GM12878 (cell line): ENCODE data around the gene OR5T2.

ENCODE experiments used
- CBFB ChIP-seq: IDR thresholded peaks from 2 replicates; pipeline ENCODE4 v1.6.1; 2016; ENCODE audit warnings: antibody characterized with exemption, low read depth
- CHD2 ChIP-seq: IDR thresholded peaks from 2 replicates; pipeline ENCODE4 v1.6.1; 2011; ENCODE audit warnings: low read depth, low read length, improper control_type of control experiment, borderline replicate concordance
- JUNB ChIP-seq: IDR thresholded peaks from 2 replicates; pipeline ENCODE4 v1.6.1; 2016; ENCODE audit warnings: antibody characterized with exemption, mild to moderate bottlenecking
- KLF5 ChIP-seq: fragments of 450-650 bp; IDR thresholded peaks from 2 replicates; pipeline ENCODE4 v1.6.1; 2014; ENCODE audit warnings: mild to moderate bottlenecking; ENCODE audit not compliant: partially characterized antibody
- POLR2A ChIP-seq: IDR thresholded peaks from 2 replicates; pipeline ENCODE4 v1.6.1; 2011; ENCODE audit warnings: low read depth, mild to moderate bottlenecking, low read length
- POLR2AphosphoS5 ChIP-seq: IDR thresholded peaks from 2 replicates; pipeline ENCODE4 v1.6.1; 2011; ENCODE audit warnings: mild to moderate bottlenecking, low read length, inconsistent platforms
- YY1 ChIP-seq: IDR thresholded peaks from 2 replicates; pipeline ENCODE4 v1.6.1; 2011; ENCODE audit warnings: low read depth, mild to moderate bottlenecking, low read length
- TF ChIP-seq, protein P1 (sequence below), 3 experiments: IDR thresholded peaks in 2 of 3; conservative IDR thresholded peaks in 1 of 3; 2 replicates each; pipeline ENCODE4 v1.5.1; 2011; ENCODE audit warnings: low read depth in 3 of 3, low read length in 3 of 3, mild to moderate bottlenecking in 3 of 3, control low read depth in 2 of 3, moderate library complexity in 2 of 3, inconsistent platforms in 1 of 3, mixed read lengths in 1 of 3; ENCODE audit not compliant: control insufficient read depth in 2 of 3, insufficient read depth in 1 of 3; ENCODE audit errors: extremely low read depth in 1 of 3
- TF ChIP-seq, protein P2 (sequence below): IDR thresholded peaks from 2 replicates; pipeline ENCODE4 v1.6.1; 2012; ENCODE audit warnings: mild to moderate bottlenecking, low read depth, low read length
- TF ChIP-seq, protein P3 (sequence below): IDR thresholded peaks from 2 replicates; pipeline ENCODE4 v1.6.1; 2011; ENCODE audit warnings: low read depth, mild to moderate bottlenecking, low read length, moderate library complexity, borderline replicate concordance; ENCODE audit errors: extremely low read depth
- TF ChIP-seq, protein P4 (sequence below): IDR thresholded peaks from 2 replicates; pipeline ENCODE4 v1.6.1; 2011; ENCODE audit warnings: borderline replicate concordance, low read depth, mild to moderate bottlenecking, moderate library complexity, mixed read lengths, low read length; ENCODE audit not compliant: insufficient read depth; ENCODE audit errors: extremely low read length

DNA sequence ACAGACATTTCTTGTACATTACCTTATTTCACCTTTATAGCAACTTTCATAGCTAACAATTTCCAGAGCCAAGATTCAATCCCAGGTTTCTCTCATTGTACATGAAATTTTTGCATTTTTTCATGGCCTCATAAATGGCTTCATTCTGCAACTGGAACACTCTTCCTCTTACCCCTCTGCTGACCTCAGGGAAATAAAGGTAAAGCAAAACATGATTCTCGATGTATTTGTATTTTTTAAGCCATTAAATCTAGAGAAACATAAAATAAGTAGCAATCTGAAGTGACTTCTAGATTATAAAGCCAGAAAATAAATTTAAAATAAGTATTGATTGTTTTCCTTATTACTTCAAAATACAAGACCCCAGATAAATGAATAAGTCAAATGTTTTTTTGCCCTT, at the start of gene OR5T2:
- TF ChIP-seq KLF5, result no peak
- no peak for TF ChIP-seq YY1
- TF ChIP-seq CHD2, result no peak
- TF ChIP-seq POLR2A, result no peak
- TF ChIP-seq, protein P1, sequence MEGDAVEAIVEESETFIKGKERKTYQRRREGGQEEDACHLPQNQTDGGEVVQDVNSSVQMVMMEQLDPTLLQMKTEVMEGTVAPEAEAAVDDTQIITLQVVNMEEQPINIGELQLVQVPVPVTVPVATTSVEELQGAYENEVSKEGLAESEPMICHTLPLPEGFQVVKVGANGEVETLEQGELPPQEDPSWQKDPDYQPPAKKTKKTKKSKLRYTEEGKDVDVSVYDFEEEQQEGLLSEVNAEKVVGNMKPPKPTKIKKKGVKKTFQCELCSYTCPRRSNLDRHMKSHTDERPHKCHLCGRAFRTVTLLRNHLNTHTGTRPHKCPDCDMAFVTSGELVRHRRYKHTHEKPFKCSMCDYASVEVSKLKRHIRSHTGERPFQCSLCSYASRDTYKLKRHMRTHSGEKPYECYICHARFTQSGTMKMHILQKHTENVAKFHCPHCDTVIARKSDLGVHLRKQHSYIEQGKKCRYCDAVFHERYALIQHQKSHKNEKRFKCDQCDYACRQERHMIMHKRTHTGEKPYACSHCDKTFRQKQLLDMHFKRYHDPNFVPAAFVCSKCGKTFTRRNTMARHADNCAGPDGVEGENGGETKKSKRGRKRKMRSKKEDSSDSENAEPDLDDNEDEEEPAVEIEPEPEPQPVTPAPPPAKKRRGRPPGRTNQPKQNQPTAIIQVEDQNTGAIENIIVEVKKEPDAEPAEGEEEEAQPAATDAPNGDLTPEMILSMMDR (IDR thresholded peaks at IDR 0.05 in 2 of 3, conservative IDR thresholded peaks at IDR 0.05 in 1 of 3; ENCODE audit: control insufficient read depth in 2 of 3, extremely low read depth in 1 of 3, insufficient read depth in 1 of 3, low read depth in 3 of 3, low read length in 3 of 3), result no peak
- TF ChIP-seq, protein P2, sequence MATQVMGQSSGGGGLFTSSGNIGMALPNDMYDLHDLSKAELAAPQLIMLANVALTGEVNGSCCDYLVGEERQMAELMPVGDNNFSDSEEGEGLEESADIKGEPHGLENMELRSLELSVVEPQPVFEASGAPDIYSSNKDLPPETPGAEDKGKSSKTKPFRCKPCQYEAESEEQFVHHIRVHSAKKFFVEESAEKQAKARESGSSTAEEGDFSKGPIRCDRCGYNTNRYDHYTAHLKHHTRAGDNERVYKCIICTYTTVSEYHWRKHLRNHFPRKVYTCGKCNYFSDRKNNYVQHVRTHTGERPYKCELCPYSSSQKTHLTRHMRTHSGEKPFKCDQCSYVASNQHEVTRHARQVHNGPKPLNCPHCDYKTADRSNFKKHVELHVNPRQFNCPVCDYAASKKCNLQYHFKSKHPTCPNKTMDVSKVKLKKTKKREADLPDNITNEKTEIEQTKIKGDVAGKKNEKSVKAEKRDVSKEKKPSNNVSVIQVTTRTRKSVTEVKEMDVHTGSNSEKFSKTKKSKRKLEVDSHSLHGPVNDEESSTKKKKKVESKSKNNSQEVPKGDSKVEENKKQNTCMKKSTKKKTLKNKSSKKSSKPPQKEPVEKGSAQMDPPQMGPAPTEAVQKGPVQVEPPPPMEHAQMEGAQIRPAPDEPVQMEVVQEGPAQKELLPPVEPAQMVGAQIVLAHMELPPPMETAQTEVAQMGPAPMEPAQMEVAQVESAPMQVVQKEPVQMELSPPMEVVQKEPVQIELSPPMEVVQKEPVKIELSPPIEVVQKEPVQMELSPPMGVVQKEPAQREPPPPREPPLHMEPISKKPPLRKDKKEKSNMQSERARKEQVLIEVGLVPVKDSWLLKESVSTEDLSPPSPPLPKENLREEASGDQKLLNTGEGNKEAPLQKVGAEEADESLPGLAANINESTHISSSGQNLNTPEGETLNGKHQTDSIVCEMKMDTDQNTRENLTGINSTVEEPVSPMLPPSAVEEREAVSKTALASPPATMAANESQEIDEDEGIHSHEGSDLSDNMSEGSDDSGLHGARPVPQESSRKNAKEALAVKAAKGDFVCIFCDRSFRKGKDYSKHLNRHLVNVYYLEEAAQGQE, result no peak
- TF ChIP-seq JUNB, result no peak
- no peak for TF ChIP-seq POLR2AphosphoS5
- TF ChIP-seq CBFB, result no peak
- TF ChIP-seq, protein P3, sequence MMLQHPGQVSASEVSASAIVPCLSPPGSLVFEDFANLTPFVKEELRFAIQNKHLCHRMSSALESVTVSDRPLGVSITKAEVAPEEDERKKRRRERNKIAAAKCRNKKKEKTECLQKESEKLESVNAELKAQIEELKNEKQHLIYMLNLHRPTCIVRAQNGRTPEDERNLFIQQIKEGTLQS, result no peak
- TF ChIP-seq, protein P4, sequence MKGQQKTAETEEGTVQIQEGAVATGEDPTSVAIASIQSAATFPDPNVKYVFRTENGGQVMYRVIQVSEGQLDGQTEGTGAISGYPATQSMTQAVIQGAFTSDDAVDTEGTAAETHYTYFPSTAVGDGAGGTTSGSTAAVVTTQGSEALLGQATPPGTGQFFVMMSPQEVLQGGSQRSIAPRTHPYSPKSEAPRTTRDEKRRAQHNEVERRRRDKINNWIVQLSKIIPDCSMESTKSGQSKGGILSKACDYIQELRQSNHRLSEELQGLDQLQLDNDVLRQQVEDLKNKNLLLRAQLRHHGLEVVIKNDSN, result no peak
